ENCODE results near the gene ACTG2. TPM values are rescaled to one million over a fixed set of nuclear protein-coding genes. Genes with fewer than 3 reads are reported as not detected.

ACTG2 gene
- total RNA-seq, 2 donors from 2014 or later: 14.7 to 765 TPM

GRCh38 chr2:73952499-73953446 is 60.0 kb downstream of the ACTG2 start:
- DNase-seq: peak in 1 of 2 donors; percentile 28
- no peak for ATAC-seq
- intact Hi-C loops (cut with DNase I, micrococcal nuclease): no loop called here

- ATAC-seq (peak; percentile 88), DNase-seq (no peak)
- intact Hi-C loops (cut with DNase I, micrococcal nuclease): no loop called here
Observed at GRCh38 chr2:73956218-73956865, 63.5 kb downstream of the ACTG2 start.

DNA sequence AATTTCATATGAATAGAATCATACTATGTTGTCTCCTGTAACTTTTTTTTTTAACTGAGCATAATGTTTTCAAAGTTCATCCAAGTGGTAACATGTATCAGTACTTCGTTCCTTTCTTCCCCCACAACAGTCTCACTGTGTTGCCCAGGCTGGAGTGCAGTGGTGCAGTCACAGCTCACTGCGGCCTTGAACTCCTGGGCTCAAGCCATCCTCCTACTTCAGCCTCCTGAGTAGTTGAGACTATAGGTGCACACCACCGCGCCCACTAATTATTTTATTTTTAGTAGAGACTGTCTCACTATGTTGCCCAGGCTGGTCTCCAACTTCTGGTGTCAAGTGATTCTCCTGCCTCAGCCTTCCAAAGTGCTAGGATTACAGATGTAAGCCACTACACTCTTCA is 68.5 kb downstream of the ACTG2 start:
- DNase-seq: no peak
- intact Hi-C loops (cut with DNase I, micrococcal nuclease): no loop called here
- ATAC-seq: no peak

DNA sequence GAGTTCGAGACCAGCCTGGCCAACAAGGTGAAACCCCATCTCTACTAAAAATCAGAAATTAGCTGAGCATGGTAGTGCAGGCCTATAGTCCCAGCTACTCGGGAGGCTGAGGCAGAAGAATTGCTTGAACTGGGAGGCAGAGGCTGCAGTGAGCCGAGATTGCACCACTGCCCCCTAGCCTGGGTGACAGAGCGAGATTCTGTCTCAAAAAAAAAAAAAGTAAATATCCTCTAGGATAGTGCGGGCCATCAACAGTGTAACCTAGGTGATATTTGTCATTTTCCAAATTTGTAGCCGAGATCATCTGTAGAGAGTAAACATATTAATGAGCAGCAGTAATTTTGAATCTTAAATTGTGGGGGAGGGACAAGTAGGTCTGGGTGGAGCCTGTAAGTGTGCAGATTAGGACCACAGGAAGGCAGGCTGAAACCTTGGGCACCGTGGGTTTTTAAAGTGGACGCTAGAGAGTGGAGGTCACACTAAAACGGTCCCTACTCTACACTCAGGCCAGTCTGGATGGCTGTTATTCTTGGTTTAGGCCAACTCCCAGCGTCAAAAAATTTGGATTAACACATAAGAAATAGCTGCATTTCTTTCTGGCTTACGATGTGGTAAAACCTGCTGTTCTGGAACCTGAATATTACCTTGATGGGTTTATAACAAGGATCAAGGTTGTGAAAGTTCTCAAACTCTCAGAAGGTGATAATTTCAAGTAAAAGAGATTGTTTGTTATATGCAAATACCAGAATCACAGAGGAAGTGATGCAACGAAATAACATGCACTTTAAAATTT is 69.2 kb downstream of the ACTG2 start:
- intact Hi-C loops (cut with DNase I, micrococcal nuclease): no loop called here
- ATAC-seq (no peak), DNase-seq (no peak)

GRCh38 chr2:73962798-73963197 is 70.0 kb downstream of the ACTG2 start:
- no peak for DNase-seq
- intact Hi-C loops (cut with DNase I, micrococcal nuclease): no loop called here
- ATAC-seq: no peak

- intact Hi-C loops (cut with DNase I, micrococcal nuclease): no loop called here
- DNase-seq (no peak), ATAC-seq (no peak)
Observed at GRCh38 chr2:73963385-73964120, 70.7 kb downstream of the ACTG2 start.

DNA sequence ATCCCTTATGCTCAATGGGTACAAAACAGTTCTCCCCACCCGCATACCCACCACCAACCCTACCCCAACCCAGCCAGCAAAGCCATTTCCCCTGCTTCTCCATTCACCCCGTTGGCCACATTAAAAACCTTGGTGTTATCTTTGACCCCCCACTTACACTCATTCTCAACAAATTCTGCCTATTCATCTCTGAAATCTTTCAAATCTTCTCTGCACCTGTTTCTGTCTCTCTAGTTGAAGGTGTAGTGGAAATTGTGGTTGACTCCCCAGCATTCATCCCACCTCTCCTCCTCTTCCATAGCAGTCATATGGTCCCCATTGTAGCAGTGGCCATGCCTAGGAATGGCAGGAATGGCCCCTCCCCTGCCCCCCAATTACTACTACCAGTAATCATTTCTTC is 71.4 kb downstream of the ACTG2 start:
- DNase-seq (no peak), ATAC-seq (no peak)
- intact Hi-C loops (cut with DNase I, micrococcal nuclease): no loop called here

- DNase-seq (no peak), ATAC-seq (no peak)
- intact Hi-C loops (cut with DNase I, micrococcal nuclease): no loop called here
Observed at GRCh38 chr2:73965053-73965452, 72.2 kb downstream of the ACTG2 start.

- ATAC-seq (no peak), DNase-seq (no peak)
- intact Hi-C loops (cut with DNase I, micrococcal nuclease): no loop called here
Observed at GRCh38 chr2:73968357-73968937, 75.6 kb downstream of the ACTG2 start.

DNA sequence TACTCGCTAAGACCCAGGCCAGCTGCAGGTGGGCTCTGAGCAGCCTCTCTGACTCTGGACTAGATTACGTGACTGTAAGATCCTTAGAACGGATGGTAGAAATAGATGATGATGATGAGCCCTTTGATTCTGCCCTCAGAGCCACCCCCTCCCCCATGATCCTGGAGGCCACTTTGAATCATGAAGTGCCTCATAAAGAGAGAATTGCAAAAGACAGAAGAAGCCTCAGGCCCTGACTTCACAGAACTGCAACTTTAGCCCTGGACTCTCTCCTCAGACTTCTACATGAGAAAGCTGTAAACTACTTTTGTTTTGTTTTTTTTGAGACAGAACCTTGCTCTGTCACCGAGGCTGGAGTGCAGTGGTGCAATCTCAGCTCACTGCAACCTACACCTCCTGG is 76.5 kb downstream of the ACTG2 start:
- ATAC-seq (no peak), DNase-seq (no peak)
- intact Hi-C loops (cut with DNase I, micrococcal nuclease): no loop called here

Other genes with a start within 250 kb of the ACTG2 start
- 10 to 100 TPM; 22.5 to 24.4 TPM for gene TPRKB, start 155.7 kb upstream of the ACTG2 start, total RNA-seq
- 10 to 100 TPM; 18.2 to 19.9 TPM for gene DUSP11, start 112.9 kb upstream of the ACTG2 start, total RNA-seq
- gene C2orf78, start 108.8 kb upstream of the ACTG2 start, total RNA-seq: not detected
- 10 to 100 TPM; 43.1 to 52.3 TPM for gene STAMBP, start 64.0 kb upstream of the ACTG2 start, total RNA-seq
- 10 to 100 TPM; 47.4 to 52.6 TPM for gene DGUOK, start 33.9 kb downstream of the ACTG2 start, total RNA-seq
- gene TET3, start 91.9 kb downstream of the ACTG2 start, total RNA-seq: 10 to 100 TPM; 21.0 to 29.4 TPM